Omental fat pad (tissue), 4 donors: Measurements from ENCODE around the gene CALHM1. TPM values are rescaled to one million over a fixed set of nuclear protein-coding genes. Genes with fewer than 3 reads are reported as not detected.

Experiments used
- ATAC-seq: fragments of 150-250 bp; one replicate; pipeline ENCODE4 v1.9.1; 2016; ENCODE audit warnings: mild to moderate bottlenecking, moderate library complexity; ENCODE audit not compliant: low FRiP score
- DNase-seq: peaks from one replicate; pipeline ENCODE4 v3.0.0-alpha.2; 2019; ENCODE audit warnings: low spot score
- CTCF ChIP-seq, 3 donors: fragments of 450-650 bp; IDR thresholded peaks; one replicate each; pipeline ENCODE4 v1.5.1; 2016 to 2017; ENCODE audit warnings: antibody characterized with exemption in 3 of 3, mild to moderate bottlenecking in 3 of 3, moderate library complexity in 2 of 3
- total RNA-seq, 4 donors: library from RNA; depleted of rRNA; stranded (reverse); fragments of >200 nt; gene quantifications; one replicate each; pipeline ENCODE4 v1.1.0, GENCODE V29; 2016

The CALHM1 gene
- total RNA-seq, 4 donors from 2014 or later, result not detected

- no peak for TF ChIP-seq CTCF (IDR thresholded peaks at IDR 0.05)
- no peak for ATAC-seq
- no peak for DNase-seq
Measured at GRCh38 chr10:103449208-103450144, 9.2 kb downstream of the CALHM1 start.

- TF ChIP-seq CTCF (IDR thresholded peaks at IDR 0.05), result no peak
- ATAC-seq (peak; percentile 38), DNase-seq (no peak)
Measured at GRCh38 chr10:103448746-103449145, 10.0 kb downstream of the CALHM1 start.

GRCh38 chr10:103447187-103447586 is 11.5 kb downstream of the CALHM1 start:
- DNase-seq, result no peak
- TF ChIP-seq CTCF (IDR thresholded peaks at IDR 0.05), result no peak
- ATAC-seq, result no peak

- peak; percentile 79 for ATAC-seq
- no peak for TF ChIP-seq CTCF (IDR thresholded peaks at IDR 0.05)
- DNase-seq, result no peak
Measured at GRCh38 chr10:103445767-103446567, 12.7 kb downstream of the CALHM1 start.

GRCh38 chr10:103445366-103445765 is 13.3 kb downstream of the CALHM1 start:
- no peak for DNase-seq
- no peak for TF ChIP-seq CTCF (IDR thresholded peaks at IDR 0.05)
- ATAC-seq, result no peak

GRCh38 chr10:103444478-103444877 is 14.2 kb downstream of the CALHM1 start:
- ATAC-seq, result no peak
- TF ChIP-seq CTCF (IDR thresholded peaks at IDR 0.05), result no peak

More at GRCh38 chr10:103444478-103444877, 14.2 kb downstream of the CALHM1 start:
- DNase-seq, result no peak
